ENCODE data around the gene SLC25A12.

Gene SLC25A12

GRCh38 chr2:171874517-171874916, 19.5 kb downstream of the SLC25A12 start:
- TF ChIP-seq, protein P1, sequence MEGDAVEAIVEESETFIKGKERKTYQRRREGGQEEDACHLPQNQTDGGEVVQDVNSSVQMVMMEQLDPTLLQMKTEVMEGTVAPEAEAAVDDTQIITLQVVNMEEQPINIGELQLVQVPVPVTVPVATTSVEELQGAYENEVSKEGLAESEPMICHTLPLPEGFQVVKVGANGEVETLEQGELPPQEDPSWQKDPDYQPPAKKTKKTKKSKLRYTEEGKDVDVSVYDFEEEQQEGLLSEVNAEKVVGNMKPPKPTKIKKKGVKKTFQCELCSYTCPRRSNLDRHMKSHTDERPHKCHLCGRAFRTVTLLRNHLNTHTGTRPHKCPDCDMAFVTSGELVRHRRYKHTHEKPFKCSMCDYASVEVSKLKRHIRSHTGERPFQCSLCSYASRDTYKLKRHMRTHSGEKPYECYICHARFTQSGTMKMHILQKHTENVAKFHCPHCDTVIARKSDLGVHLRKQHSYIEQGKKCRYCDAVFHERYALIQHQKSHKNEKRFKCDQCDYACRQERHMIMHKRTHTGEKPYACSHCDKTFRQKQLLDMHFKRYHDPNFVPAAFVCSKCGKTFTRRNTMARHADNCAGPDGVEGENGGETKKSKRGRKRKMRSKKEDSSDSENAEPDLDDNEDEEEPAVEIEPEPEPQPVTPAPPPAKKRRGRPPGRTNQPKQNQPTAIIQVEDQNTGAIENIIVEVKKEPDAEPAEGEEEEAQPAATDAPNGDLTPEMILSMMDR (conservative IDR thresholded peaks at IDR 0.05; ENCODE audit: low read length), result no peak
- DNase-seq (ENCODE audit: low read depth), result no peak
- no peak overlapping the region for H3K4me3 ChIP-seq (ENCODE audit: low read length)

DNA sequence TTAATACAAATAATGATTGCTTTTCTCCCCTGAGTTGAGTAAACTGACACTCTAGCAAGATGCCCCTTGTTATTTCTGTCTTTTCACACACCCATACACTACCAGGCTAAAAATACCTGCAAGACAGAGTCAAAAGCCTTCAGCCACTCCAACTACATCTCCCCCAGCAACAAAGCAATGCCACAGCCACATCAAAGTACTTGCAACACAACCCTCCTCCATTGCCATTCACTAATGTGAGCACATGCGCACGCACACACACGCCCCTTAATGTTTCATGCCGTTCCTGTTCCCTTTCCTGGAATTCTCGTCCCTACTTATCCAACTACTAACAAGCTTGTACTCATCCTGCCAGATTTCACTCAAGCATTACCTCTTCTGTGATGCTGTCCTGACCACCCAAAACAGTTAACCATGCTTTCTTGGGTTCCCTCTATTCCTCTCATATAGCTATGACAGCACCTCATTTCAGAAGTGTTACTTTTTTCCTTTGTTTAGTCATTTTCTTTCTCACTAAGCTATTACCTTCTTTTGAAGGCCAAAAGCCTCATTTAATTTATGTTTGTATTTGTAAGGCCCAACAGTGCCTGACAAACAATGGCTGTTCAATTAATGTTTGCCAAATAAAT, 29.6 kb downstream of the SLC25A12 start:
- DNase-seq (ENCODE audit: low read depth), result no peak
- TF ChIP-seq, protein P1 (conservative IDR thresholded peaks at IDR 0.05; ENCODE audit: low read length), result no peak
- no peak overlapping the region for H3K4me3 ChIP-seq (ENCODE audit: low read length)

GRCh38 chr2:171862501-171862900, 31.5 kb downstream of the SLC25A12 start:
- TF ChIP-seq, protein P1 (conservative IDR thresholded peaks at IDR 0.05; ENCODE audit: low read length), result no peak
- no peak for DNase-seq (ENCODE audit: low read depth)
- no peak overlapping the region for H3K4me3 ChIP-seq (ENCODE audit: low read length)

GRCh38 chr2:171858397-171858958, 35.6 kb downstream of the SLC25A12 start:
- no peak overlapping the region for H3K4me3 ChIP-seq (ENCODE audit: low read length)
- TF ChIP-seq, protein P1 (conservative IDR thresholded peaks at IDR 0.05; ENCODE audit: low read length), result no peak
- peak; percentile 13 for DNase-seq (ENCODE audit: low read depth)

DNA sequence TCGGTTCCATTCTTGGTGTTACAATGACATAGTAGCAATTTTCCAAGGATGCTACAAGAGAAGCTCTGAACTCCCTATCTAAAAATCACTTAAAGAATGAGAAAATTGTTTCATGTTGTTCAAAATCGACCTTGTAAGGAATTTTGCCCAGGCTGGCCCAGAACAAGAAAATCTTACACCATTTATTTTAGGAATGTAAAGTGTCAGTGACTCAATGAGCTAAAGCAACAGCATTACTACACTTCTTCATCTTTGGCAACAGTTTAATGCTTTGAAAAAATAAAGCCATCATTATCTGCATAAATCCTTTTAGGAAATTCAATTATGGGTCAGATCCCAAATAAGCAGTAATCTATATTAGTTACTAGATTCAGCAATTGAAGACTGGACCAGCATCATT, 38.6 kb downstream of the SLC25A12 start:
- peak; percentile 84 for DNase-seq (ENCODE audit: low read depth)
- TF ChIP-seq, protein P1 (conservative IDR thresholded peaks at IDR 0.05; ENCODE audit: low read length), result no peak
- no peak overlapping the region for H3K4me3 ChIP-seq (ENCODE audit: low read length)

- TF ChIP-seq, protein P1 (conservative IDR thresholded peaks at IDR 0.05; ENCODE audit: low read length), result no peak
- no peak overlapping the region for H3K4me3 ChIP-seq (ENCODE audit: low read length)
- DNase-seq (ENCODE audit: low read depth), result peak; percentile 11
Observed at GRCh38 chr2:171852366-171852888, 41.6 kb downstream of the SLC25A12 start.

DNA sequence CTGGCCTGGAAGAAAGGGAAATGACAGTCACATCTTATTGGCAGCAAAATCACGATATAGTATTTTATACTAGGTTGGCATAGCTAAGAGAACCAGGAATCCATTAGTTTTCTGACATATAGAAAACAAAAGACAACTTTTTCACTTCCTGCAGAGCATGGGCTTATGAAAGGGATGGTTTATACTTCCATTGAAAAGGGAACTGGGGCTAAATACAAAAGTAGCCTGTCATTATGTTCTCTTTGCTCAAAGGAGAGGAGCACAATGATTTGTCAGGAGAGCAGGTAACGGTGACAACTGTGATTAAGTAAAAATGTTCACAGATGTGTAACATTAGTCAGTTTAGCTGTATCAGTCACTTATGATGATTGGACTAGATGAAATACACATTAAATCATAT, 46.4 kb downstream of the SLC25A12 start:
- TF ChIP-seq, protein P1 (conservative IDR thresholded peaks at IDR 0.05; ENCODE audit: low read length), result no peak
- no peak overlapping the region for H3K4me3 ChIP-seq (ENCODE audit: low read length)
- DNase-seq (ENCODE audit: low read depth), result no peak

Measured in AG10803 (cell line).